Measurements from ENCODE around the gene MAPKAP1. TPM values are rescaled to one million over a fixed set of nuclear protein-coding genes. Genes with fewer than 3 reads are reported as not detected.

Gene MAPKAP1
- total RNA-seq, 1 donor from 2014 or later, result 84.9 TPM

DNA sequence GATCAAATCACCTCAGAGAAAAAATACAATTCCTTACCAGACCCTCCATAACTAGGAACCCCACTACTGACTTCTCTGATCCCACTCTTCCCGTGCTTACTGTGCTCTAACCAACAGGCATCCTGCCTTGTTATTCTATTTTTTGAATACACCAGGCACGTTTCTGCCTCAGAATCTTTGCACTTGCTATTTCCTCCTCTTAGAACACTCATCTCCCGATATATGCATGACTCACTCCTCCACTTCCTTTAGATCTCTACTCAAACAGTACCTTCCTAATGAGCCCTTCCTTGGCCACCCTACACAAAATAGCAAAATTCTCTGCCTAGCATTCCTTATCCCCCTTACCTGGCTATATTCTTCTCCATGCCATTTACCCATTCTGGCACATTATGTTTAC is 43.9 kb downstream of the MAPKAP1 start:
- Mint-ChIP-seq H3K4me3 (no peak overlapping the region), H3K27ac (peak overlapping the region; percentile 39), H3K9me3 (no peaks in the 10 kb centered on the region), H3K36me3 (ENCODE audit: low read depth) (peaks cover 38% of the 10 kb centered on the region), H3K27me3 (no peaks in the 10 kb centered on the region), H3K4me1 (peaks cover 5% of the 10 kb centered on the region)
- ChIA-PET POLR2A (no interaction called here), CTCF (no interaction called here)
- ATAC-seq (ENCODE audit: low read depth) (no peak), DNase-seq (no peak)
- intact Hi-C loops (cut with micrococcal nuclease), result no loop called here
- TF ChIP-seq CTCF (IDR thresholded peaks at IDR 0.05), result no peak

GRCh38 chr9:125660557-125660956 is 46.5 kb downstream of the MAPKAP1 start:
- no peak for TF ChIP-seq CTCF (IDR thresholded peaks at IDR 0.05)
- Mint-ChIP-seq H3K4me3 (no peak overlapping the region), H3K4me1 (peaks cover 5% of the 10 kb centered on the region), H3K9me3 (no peaks in the 10 kb centered on the region), H3K27ac (no peak overlapping the region), H3K27me3 (no peaks in the 10 kb centered on the region), H3K36me3 (ENCODE audit: low read depth) (peaks cover 44% of the 10 kb centered on the region)
- DNase-seq (no peak), ATAC-seq (ENCODE audit: low read depth) (no peak)
- intact Hi-C loops (cut with micrococcal nuclease), result no loop called here
- ChIA-PET CTCF (no interaction called here), POLR2A (no interaction called here)

DNA sequence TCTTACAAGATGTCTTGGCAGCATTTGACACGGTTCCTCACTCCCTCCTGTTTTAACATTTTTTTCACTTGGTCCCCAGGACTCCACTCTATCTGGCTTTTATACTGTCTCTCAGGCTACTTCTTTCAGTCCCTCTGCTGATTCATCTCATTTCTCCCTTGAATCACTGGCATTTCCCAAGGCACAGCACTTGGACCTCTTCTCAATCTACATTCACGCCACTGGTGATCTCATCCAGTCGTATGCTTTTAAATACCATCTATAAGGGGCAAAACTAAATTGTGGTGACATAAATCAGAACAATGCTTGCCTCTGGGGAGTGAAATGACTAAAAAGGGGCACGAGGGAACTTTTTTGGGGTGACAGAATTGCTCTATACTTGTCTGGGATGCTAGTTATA is 47.1 kb downstream of the MAPKAP1 start:
- Mint-ChIP-seq H3K27me3 (no peaks in the 10 kb centered on the region), H3K4me3 (no peak overlapping the region), H3K9me3 (no peaks in the 10 kb centered on the region), H3K27ac (no peak overlapping the region), H3K36me3 (ENCODE audit: low read depth) (peaks cover 41% of the 10 kb centered on the region), H3K4me1 (peaks cover 5% of the 10 kb centered on the region)
- intact Hi-C loops (cut with micrococcal nuclease), result no loop called here
- CTCF ChIA-PET, result no interaction called here
- TF ChIP-seq CTCF (IDR thresholded peaks at IDR 0.05), result no peak
- ATAC-seq (ENCODE audit: low read depth) (no peak), DNase-seq (no peak)
- POLR2A ChIA-PET, result no interaction called here

DNA sequence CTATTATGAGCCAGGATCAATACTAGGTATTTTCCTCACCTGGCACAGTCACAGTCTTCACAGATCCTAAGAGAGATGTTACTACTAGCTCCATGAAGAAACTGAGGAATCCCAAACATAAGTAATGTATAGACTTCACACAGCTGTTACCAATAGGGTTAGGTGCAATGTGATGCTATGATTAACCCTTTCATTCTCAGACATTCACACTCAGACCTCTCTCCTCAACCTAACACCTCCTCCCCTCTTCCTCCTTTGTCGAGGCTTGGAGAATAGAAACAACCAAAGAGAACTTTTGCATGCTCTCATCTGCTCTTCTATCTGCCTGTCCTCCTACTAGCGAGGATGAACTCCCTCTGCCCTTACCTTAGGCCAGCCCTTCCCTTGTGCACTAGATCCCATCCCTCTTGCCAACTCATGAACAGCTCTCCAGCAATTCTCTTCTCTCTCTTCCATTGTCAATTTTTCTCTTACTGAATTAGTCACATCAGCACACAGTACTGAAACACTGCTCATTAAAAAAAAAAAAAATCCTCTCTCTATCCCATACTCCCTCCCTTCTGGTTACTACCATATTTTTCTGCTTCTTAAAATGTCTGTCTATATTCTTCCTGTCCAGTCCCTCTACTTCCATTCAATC is 47.7 kb downstream of the MAPKAP1 start:
- TF ChIP-seq CTCF (IDR thresholded peaks at IDR 0.05), result no peak
- DNase-seq (no peak), ATAC-seq (ENCODE audit: low read depth) (no peak)
- peaks cover 5% of the 10 kb centered on the region for H3K4me1 Mint-ChIP-seq
- intact Hi-C loops (cut with micrococcal nuclease), result no loop called here
- peaks cover 41% of the 10 kb centered on the region for H3K36me3 Mint-ChIP-seq (ENCODE audit: low read depth)
- ChIA-PET POLR2A (no interaction called here), CTCF (no interaction called here)
- no peak overlapping the region for H3K4me3 Mint-ChIP-seq
- H3K27ac Mint-ChIP-seq, result no peak overlapping the region
- H3K27me3 Mint-ChIP-seq, result no peaks in the 10 kb centered on the region
- H3K9me3 Mint-ChIP-seq, result no peaks in the 10 kb centered on the region

DNA sequence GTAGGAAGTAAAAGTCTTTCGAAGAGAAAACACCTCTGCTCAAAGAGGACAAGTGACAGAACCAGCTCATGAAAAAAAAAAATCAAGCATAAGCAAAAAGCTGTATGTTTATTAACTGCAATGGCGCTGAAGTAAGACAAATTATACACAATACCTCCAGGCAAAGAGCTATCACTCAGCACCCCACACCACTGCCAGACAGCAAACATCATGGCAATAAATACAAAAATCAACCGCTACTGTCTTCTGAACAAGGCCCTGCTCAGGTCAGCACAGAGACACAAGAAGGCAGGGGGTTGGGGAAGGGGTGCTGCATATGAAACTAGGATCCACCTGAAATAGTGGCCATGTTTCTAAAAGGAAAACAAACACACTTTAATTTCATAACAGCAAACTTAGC is 50.4 kb downstream of the MAPKAP1 start:
- DNase-seq (no peak), ATAC-seq (ENCODE audit: low read depth) (no peak)
- Mint-ChIP-seq H3K27me3 (no peaks in the 10 kb centered on the region), H3K9me3 (no peaks in the 10 kb centered on the region), H3K4me1 (peaks cover 24% of the 10 kb centered on the region), H3K27ac (no peak overlapping the region), H3K36me3 (ENCODE audit: low read depth) (peaks cover 34% of the 10 kb centered on the region), H3K4me3 (no peak overlapping the region)
- intact Hi-C loops (cut with micrococcal nuclease), result no loop called here
- ChIA-PET POLR2A (interaction anchor here (0.6 kb wide), 1 partner anchor 136 kb away, joined by 4 read pairs; no protein-coding TSS in a partner anchor), CTCF (no interaction called here)
- no peak for TF ChIP-seq CTCF (IDR thresholded peaks at IDR 0.05)
